Measurements from ENCODE around the gene EIF2B4. TPM values are rescaled to one million over a fixed set of nuclear protein-coding genes. Genes with fewer than 3 reads are reported as not detected.

EIF2B4 gene
- total and polyA plus RNA-seq, 4 donors: 10.5 to 25.8 (median 20.8) TPM

- TF ChIP-seq FOXA1 (IDR thresholded peaks at IDR 0.05): no peak
- TF ChIP-seq, protein P1, sequence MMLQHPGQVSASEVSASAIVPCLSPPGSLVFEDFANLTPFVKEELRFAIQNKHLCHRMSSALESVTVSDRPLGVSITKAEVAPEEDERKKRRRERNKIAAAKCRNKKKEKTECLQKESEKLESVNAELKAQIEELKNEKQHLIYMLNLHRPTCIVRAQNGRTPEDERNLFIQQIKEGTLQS (IDR thresholded peaks at IDR 0.05): no peak
- TF ChIP-seq NR2F2 (IDR thresholded peaks at IDR 0.05): no peak
These were observed 47.2 kb downstream of the EIF2B4 start, which contains the start of gene MPV17 (continued) for GRCh38 chr2:27322766-27323595.

GRCh38 chr2:27322301-27322765, 47.8 kb downstream of the EIF2B4 start:
- 9% methylated on average over 10 of the region's 10 CpGs for WGBS
- DNase-seq (ENCODE audit: low spot score): no peak
- H3K4me1 ChIP-seq (ENCODE audit: control insufficient read depth in 4 of 4, insufficient read depth in 4 of 4, low read length in 3 of 4): peaks cover 5 to 22% (median 15%) of the 10 kb centered on the region in 4 donors
- H3K27me3 ChIP-seq (ENCODE audit: control insufficient read depth in 4 of 4, insufficient read depth in 4 of 4, low read length in 3 of 4): no peaks in the 10 kb centered on the region
- TF ChIP-seq TAF1 (conservative IDR thresholded peaks at IDR 0.05): no peak
- TF ChIP-seq GABPA (IDR thresholded peaks at IDR 0.05 in 1 of 2, conservative IDR thresholded peaks at IDR 0.05 in 1 of 2): no peak
- TF ChIP-seq SP1 (IDR thresholded peaks at IDR 0.05): no peak
- no peak for TF ChIP-seq NR2F2 (IDR thresholded peaks at IDR 0.05)
- no peak for TF ChIP-seq HNF4G (IDR thresholded peaks at IDR 0.05)
- TF ChIP-seq HNF4A (conservative IDR thresholded peaks at IDR 0.05): no peak
- TF ChIP-seq, protein P2, sequence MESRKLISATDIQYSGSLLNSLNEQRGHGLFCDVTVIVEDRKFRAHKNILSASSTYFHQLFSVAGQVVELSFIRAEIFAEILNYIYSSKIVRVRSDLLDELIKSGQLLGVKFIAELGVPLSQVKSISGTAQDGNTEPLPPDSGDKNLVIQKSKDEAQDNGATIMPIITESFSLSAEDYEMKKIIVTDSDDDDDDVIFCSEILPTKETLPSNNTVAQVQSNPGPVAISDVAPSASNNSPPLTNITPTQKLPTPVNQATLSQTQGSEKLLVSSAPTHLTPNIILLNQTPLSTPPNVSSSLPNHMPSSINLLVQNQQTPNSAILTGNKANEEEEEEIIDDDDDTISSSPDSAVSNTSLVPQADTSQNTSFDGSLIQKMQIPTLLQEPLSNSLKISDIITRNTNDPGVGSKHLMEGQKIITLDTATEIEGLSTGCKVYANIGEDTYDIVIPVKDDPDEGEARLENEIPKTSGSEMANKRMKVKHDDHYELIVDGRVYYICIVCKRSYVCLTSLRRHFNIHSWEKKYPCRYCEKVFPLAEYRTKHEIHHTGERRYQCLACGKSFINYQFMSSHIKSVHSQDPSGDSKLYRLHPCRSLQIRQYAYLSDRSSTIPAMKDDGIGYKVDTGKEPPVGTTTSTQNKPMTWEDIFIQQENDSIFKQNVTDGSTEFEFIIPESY (IDR thresholded peaks at IDR 0.05): no peak
- no peak for TF ChIP-seq YY1 (IDR thresholded peaks at IDR 0.05)
- TF ChIP-seq FOXA2 (IDR thresholded peaks at IDR 0.05): no peak
- no peak for TF ChIP-seq FOXA1 (IDR thresholded peaks at IDR 0.05)
- no peak for TF ChIP-seq CTCF (IDR thresholded peaks at IDR 0.05; ENCODE audit: low read depth, low read length, missing input control)
- no peak for TF ChIP-seq JUND (IDR thresholded peaks at IDR 0.05)
- TF ChIP-seq, protein P1 (IDR thresholded peaks at IDR 0.05): no peak
- TF ChIP-seq, protein P3, sequence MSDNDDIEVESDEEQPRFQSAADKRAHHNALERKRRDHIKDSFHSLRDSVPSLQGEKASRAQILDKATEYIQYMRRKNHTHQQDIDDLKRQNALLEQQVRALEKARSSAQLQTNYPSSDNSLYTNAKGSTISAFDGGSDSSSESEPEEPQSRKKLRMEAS (IDR thresholded peaks at IDR 0.05): no peak
- no peak for TF ChIP-seq EGR1 (IDR thresholded peaks at IDR 0.05; ENCODE audit: low read depth in 2 of 2)
- no peak for TF ChIP-seq RAD21 (IDR thresholded peaks at IDR 0.05)
- no peak for TF ChIP-seq REST (IDR thresholded peaks at IDR 0.05)
- TF ChIP-seq RXRA (IDR thresholded peaks at IDR 0.05): no peak
- H3K9me3 ChIP-seq (ENCODE audit: control insufficient read depth in 4 of 4, low read length in 3 of 4): no peaks in the 10 kb centered on the region
- peaks cover 3 to 15% (median 13%) of the 10 kb centered on the region in 4 donors for H3K36me3 ChIP-seq (ENCODE audit: control insufficient read depth in 4 of 4, insufficient read depth in 3 of 4, low read depth in 1 of 4, low read length in 3 of 4)
- peak overlapping the region; percentile 94 to 95 for H3K27ac ChIP-seq (ENCODE audit: low read depth in 1 of 2, low read length in 2 of 2)
- peak overlapping the region; percentile 79 to 94 (median 84) for H3K4me3 ChIP-seq (ENCODE audit: low read depth in 1 of 3, low read length in 3 of 3)
- H3K9ac ChIP-seq (ENCODE audit: low read depth in 1 of 2, low read length in 2 of 2): peak overlapping the region; percentile 89 to 98
